ENCODE measurements around the gene PRSS35. TPM values are rescaled to one million over a fixed set of nuclear protein-coding genes. Genes with fewer than 3 reads are reported as not detected.
"Not testable (repeated sequence)": the region's sequence is repeated elsewhere in the genome, so short reads cannot be mapped to it uniquely, and the experiment has no call there.

PRSS35 gene
- total and polyA plus RNA-seq, 2 experiments from 2014 or later = 1.7 to 2.1 TPM

- H3K36me3 Mint-ChIP-seq (ENCODE audit: low read depth); H3K4me3 ChIP-seq; DNase-seq (ENCODE audit: low spot score); H3K27ac ChIP-seq (ENCODE audit: low read depth); H3K4me1 Mint-ChIP-seq; H3K4me2 ChIP-seq; H3K27me3 ChIP-seq (ENCODE audit: insufficient read depth); H3K4me1 ChIP-seq (ENCODE audit: insufficient read depth); H2AFZ ChIP-seq; H3K36me3 ChIP-seq (ENCODE audit: insufficient read depth); H3K27me3 Mint-ChIP-seq (ENCODE audit: insufficient read depth, low read depth, poor library complexity); H3K27ac Mint-ChIP-seq; H4K20me1 ChIP-seq (replicated peaks; ENCODE audit: insufficient read depth); H3F3A ChIP-seq (replicated peaks; ENCODE audit: low read depth); H3K79me2 ChIP-seq (replicated peaks; ENCODE audit: insufficient read depth); H3K4me3 Mint-ChIP-seq; ATAC-seq; H3K9me2 ChIP-seq (ENCODE audit: insufficient read depth): not testable (repeated sequence)
- peaks cover 20% of the 10 kb centered on the region for H3K9me3 Mint-ChIP-seq
Measured at GRCh38 chr6:83571663-83572185, 59.4 kb downstream of the PRSS35 start.

- Histone ChIP-seq H3K79me2 (replicated peaks; ENCODE audit: insufficient read depth) (no peaks in the 10 kb centered on the region), H3K27ac (ENCODE audit: low read depth) (no peak overlapping the region), H3K27me3 (ENCODE audit: insufficient read depth) (no peaks in the 10 kb centered on the region), H3F3A (replicated peaks; ENCODE audit: low read depth) (no peaks in the 10 kb centered on the region), H4K20me1 (replicated peaks; ENCODE audit: insufficient read depth) (no peaks in the 10 kb centered on the region), H3K36me3 (ENCODE audit: insufficient read depth) (no peaks in the 10 kb centered on the region), H3K4me3 (no peak overlapping the region), H3K4me1 (ENCODE audit: insufficient read depth) (no peaks in the 10 kb centered on the region), H3K4me2 (no peak overlapping the region), H2AFZ (no peak overlapping the region), H3K9me2 (ENCODE audit: insufficient read depth) (0 out of 2 replicates have a peak, but pooled peaks cover 3% of the 10 kb centered on the region)
- TF ChIP-seq ZNF462 (CRISPR knock-in tag; IDR thresholded peaks at IDR 0.05) (no peak), ZNF331 (CRISPR knock-in tag; IDR thresholded peaks at IDR 0.05; ENCODE audit: low read depth) (no peak), CREB1 (CRISPR knock-in tag; IDR thresholded peaks at IDR 0.05; ENCODE audit: low read depth) (no peak)
- peaks cover 16% of the 10 kb centered on the region for H3K9me3 Mint-ChIP-seq
- no peak overlapping the region for H3K27ac Mint-ChIP-seq
- no peaks in the 10 kb centered on the region for H3K27me3 Mint-ChIP-seq (ENCODE audit: insufficient read depth, low read depth, poor library complexity)
- DNase-seq (ENCODE audit: low spot score) (no peak), ATAC-seq (no peak)
- peaks cover 5% of the 10 kb centered on the region for H3K36me3 Mint-ChIP-seq (ENCODE audit: low read depth)
- H3K4me3 Mint-ChIP-seq = no peak overlapping the region
- no peaks in the 10 kb centered on the region for H3K4me1 Mint-ChIP-seq
Measured at GRCh38 chr6:83574783-83575182, 62.4 kb downstream of the PRSS35 start.

Other genes with a start within 250 kb of the PRSS35 start
- gene ME1, start 81.5 kb upstream of the PRSS35 start, total RNA-seq (2014; rRNA removed; shearing (Covaris generic)) = 5.9 and 8.0 TPM in 2 replicates
- 6.4 and 6.7 TPM in 2 replicates for gene ME1, start 81.5 kb upstream of the PRSS35 start, polyA plus RNA-seq (2016; fragmentation: Nextera tagmentation; extraction: Ambion mirVana)
- gene SNAP91, start 196.6 kb downstream of the PRSS35 start, total RNA-seq (2014; rRNA removed; shearing (Covaris generic)) = 0.83 and 1.5 TPM in 2 replicates
- gene SNAP91, start 196.6 kb downstream of the PRSS35 start, polyA plus RNA-seq (2016; fragmentation: Nextera tagmentation; extraction: Ambion mirVana) = 1.2 TPM in 2 replicates

All from GM23338 (cell line).